22Rv1 (cell line): ENCODE measurements around the gene REC8.
"Not testable (repeated sequence)": the region's sequence is repeated elsewhere in the genome, so short reads cannot be mapped to it uniquely, and the experiment has no call there.

Experiments used
- ZFX ChIP-seq: fragments of 450-650 bp; IDR thresholded peaks from 2 replicates; pipeline ENCODE4 v1.6.1; 2017; ENCODE audit warnings: antibody characterized with exemption, borderline replicate concordance
- TF ChIP-seq, protein P1 (sequence below): fragments of 450-650 bp; IDR thresholded peaks from 2 replicates; pipeline ENCODE4 v1.5.1; 2017; ENCODE audit warnings: mild to moderate bottlenecking

GRCh38 chr14:24222987-24223386 is 51.1 kb downstream of the REC8 start:
- TF ChIP-seq, protein P1, sequence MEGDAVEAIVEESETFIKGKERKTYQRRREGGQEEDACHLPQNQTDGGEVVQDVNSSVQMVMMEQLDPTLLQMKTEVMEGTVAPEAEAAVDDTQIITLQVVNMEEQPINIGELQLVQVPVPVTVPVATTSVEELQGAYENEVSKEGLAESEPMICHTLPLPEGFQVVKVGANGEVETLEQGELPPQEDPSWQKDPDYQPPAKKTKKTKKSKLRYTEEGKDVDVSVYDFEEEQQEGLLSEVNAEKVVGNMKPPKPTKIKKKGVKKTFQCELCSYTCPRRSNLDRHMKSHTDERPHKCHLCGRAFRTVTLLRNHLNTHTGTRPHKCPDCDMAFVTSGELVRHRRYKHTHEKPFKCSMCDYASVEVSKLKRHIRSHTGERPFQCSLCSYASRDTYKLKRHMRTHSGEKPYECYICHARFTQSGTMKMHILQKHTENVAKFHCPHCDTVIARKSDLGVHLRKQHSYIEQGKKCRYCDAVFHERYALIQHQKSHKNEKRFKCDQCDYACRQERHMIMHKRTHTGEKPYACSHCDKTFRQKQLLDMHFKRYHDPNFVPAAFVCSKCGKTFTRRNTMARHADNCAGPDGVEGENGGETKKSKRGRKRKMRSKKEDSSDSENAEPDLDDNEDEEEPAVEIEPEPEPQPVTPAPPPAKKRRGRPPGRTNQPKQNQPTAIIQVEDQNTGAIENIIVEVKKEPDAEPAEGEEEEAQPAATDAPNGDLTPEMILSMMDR, result not testable (repeated sequence)
- not testable (repeated sequence) for TF ChIP-seq ZFX
